ENCODE measurements around the gene COLQ. TPM values are rescaled to one million over a fixed set of nuclear protein-coding genes. Genes with fewer than 3 reads are reported as not detected.
A peak's percentile ranks its signal among the peaks of the same experiment; 100 is the strongest.
"Not testable (repeated sequence)": the region's sequence is repeated elsewhere in the genome, so short reads cannot be mapped to it uniquely, and the experiment has no call there.

Gene COLQ
- total RNA-seq, 1 donor from 2014 or later, result 1.1 TPM

- Histone ChIP-seq H3K27me3 (no peaks in the 10 kb centered on the region), H3K36me3 (peaks cover 82% of the 10 kb centered on the region), H3K9me3 (no peaks in the 10 kb centered on the region), H3K27ac (no peak overlapping the region), H3K4me3 (no peak overlapping the region), H3K4me1 (peaks cover 6% of the 10 kb centered on the region)
- no peak for ATAC-seq
- no peak for DNase-seq
- intact Hi-C loops (cut with DNase I), result no loop called here
- TF ChIP-seq CTCF (IDR thresholded peaks at IDR 0.05), result no peak
Measured at GRCh38 chr3:15420871-15421270, 100.6 kb downstream of the COLQ start.

- H3K27ac ChIP-seq; H3K9me3 ChIP-seq; intact Hi-C loops (cut with DNase I); H3K4me3 ChIP-seq; H3K27me3 ChIP-seq; DNase-seq; ATAC-seq; H3K4me1 ChIP-seq: not testable (repeated sequence)
- H3K36me3 ChIP-seq, result peaks cover 55% of the 10 kb centered on the region
Measured at GRCh38 chr3:15410966-15411365, 110.5 kb downstream of the COLQ start.

GRCh38 chr3:15409774-15410173 lies 111.7 kb downstream of the COLQ start:
- intact Hi-C loops (cut with DNase I), result no loop called here
- TF ChIP-seq CTCF (IDR thresholded peaks at IDR 0.05), result no peak
- H3K36me3 ChIP-seq, result peaks cover 43% of the 10 kb centered on the region

DNA sequence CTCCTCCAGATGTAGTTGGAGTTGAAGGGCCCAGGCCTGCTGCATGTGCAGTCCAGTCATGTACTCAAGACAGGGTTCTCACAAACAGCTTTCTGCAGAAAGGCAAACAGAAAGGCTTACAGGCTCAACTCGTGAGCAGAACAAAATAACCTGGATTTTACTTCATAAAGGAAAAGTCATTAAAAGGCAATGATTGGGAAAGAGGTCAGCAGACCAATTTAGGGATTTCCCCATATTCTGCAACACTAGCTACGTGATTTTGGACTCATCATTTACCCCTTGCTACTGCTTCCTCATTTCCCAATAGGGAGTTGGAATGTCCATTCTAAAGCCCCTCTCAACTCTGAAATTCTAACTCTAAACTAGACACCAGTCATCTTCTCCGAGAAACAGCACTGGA lies 112.3 kb downstream of the COLQ start:
- DNase-seq (no peak), ATAC-seq (peak; percentile 55)
- intact Hi-C loops (cut with DNase I), result no loop called here
- Histone ChIP-seq H3K9me3 (no peaks in the 10 kb centered on the region), H3K4me1 (peaks cover 6% of the 10 kb centered on the region), H3K27me3 (no peaks in the 10 kb centered on the region), H3K4me3 (no peak overlapping the region), H3K36me3 (peaks cover 37% of the 10 kb centered on the region), H3K27ac (no peak overlapping the region)
- no peak for TF ChIP-seq CTCF (IDR thresholded peaks at IDR 0.05)

More at GRCh38 chr3:15409774-15410173, 111.7 kb downstream of the COLQ start:
- peaks cover 6% of the 10 kb centered on the region for H3K4me1 ChIP-seq
- ATAC-seq, result no peak
- DNase-seq, result no peak
- H3K9me3 ChIP-seq, result no peaks in the 10 kb centered on the region
- no peaks in the 10 kb centered on the region for H3K27me3 ChIP-seq
- H3K27ac ChIP-seq, result no peak overlapping the region
- H3K4me3 ChIP-seq, result no peak overlapping the region

GRCh38 chr3:15405448-15406050 lies 116.0 kb downstream of the COLQ start:
- peaks cover 6% of the 10 kb centered on the region for H3K36me3 ChIP-seq
- DNase-seq, result no peak
- H3K27me3 ChIP-seq, result no peaks in the 10 kb centered on the region
- ATAC-seq, result peak; percentile 79
- peak; percentile 69 for TF ChIP-seq CTCF (IDR thresholded peaks at IDR 0.05)
- H3K4me3 ChIP-seq, result no peak overlapping the region
- H3K9me3 ChIP-seq, result no peaks in the 10 kb centered on the region
- no peak overlapping the region for H3K27ac ChIP-seq
- intact Hi-C loops (cut with DNase I), result no loop called here
- peaks cover 6% of the 10 kb centered on the region for H3K4me1 ChIP-seq

GRCh38 chr3:15404767-15405166 lies 116.7 kb downstream of the COLQ start:
- intact Hi-C loops (cut with DNase I), result no loop called here
- no peaks in the 10 kb centered on the region for H3K9me3 ChIP-seq
- ATAC-seq, result peak; percentile 26
- H3K36me3 ChIP-seq, result no peaks in the 10 kb centered on the region
- no peak for TF ChIP-seq CTCF (IDR thresholded peaks at IDR 0.05)
- H3K4me1 ChIP-seq, result peaks cover 6% of the 10 kb centered on the region
- H3K27me3 ChIP-seq, result no peaks in the 10 kb centered on the region
- no peak overlapping the region for H3K27ac ChIP-seq
- H3K4me3 ChIP-seq, result no peak overlapping the region
- DNase-seq, result no peak

Measured in upper lobe of right lung (tissue), 1 donor.